ENCODE results near the gene STARD13.

The STARD13 gene

DNA sequence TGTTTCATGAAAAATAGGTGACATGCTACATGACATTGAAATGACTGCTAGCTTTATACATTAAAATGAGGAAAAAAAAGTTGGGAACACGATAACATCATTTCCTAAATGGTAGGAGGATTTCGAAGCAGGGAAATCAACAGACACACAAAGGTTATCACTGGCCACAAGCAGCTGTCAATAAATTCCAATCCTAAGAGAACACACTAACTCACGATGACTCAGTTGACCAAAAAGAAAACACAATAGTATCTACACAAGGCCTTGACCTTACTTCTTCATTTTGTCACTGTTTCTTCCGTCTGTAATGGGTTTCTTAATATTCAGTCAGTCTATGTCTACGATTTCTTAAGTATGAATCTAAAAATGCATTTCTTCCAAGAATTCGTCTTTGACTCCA lies 36.5 kb downstream of the STARD13 start:
- Histone ChIP-seq H3K9me3 (replicated peaks; ENCODE audit: insufficient read depth, low read length) (no peaks in the 10 kb centered on the region), H3K4me3 (ENCODE audit: low read length) (no peak overlapping the region), H3K9ac (ENCODE audit: low read length) (no peak overlapping the region), H3K79me2 (ENCODE audit: low read length) (no peaks in the 10 kb centered on the region), H3K4me2 (ENCODE audit: low read depth, low read length) (no peak overlapping the region), H3K27ac (ENCODE audit: low read length) (no peak overlapping the region), H3F3A (ENCODE audit: insufficient read depth, low read length) (peaks cover 3% of the 10 kb centered on the region; the same call in 1 of the 2 replicates), H3K4me1 (ENCODE audit: low read length) (peaks cover 4% of the 10 kb centered on the region; the same call in 1 of the 2 replicates), H3K36me3 (replicated peaks; ENCODE audit: insufficient read depth, low read length) (no peaks in the 10 kb centered on the region), H4K20me1 (ENCODE audit: insufficient read depth, low read length) (no peaks in the 10 kb centered on the region), H2AFZ (ENCODE audit: low read length) (no peak overlapping the region), H3K9me2 (replicated peaks; ENCODE audit: insufficient read depth, low read length) (no peaks in the 10 kb centered on the region), H3K27me3 (replicated peaks; ENCODE audit: insufficient read depth, low read length) (no peaks in the 10 kb centered on the region)
- no peak for DNase-seq
- TF ChIP-seq EZH2 (optimal IDR thresholded peaks at IDR 0.05; ENCODE audit: low read depth, low read length) (no peak), EZH2phosphoT487 (IDR thresholded peaks at IDR 0.05; ENCODE audit: low read length) (no peak)
- TF ChIP-seq, protein P1, sequence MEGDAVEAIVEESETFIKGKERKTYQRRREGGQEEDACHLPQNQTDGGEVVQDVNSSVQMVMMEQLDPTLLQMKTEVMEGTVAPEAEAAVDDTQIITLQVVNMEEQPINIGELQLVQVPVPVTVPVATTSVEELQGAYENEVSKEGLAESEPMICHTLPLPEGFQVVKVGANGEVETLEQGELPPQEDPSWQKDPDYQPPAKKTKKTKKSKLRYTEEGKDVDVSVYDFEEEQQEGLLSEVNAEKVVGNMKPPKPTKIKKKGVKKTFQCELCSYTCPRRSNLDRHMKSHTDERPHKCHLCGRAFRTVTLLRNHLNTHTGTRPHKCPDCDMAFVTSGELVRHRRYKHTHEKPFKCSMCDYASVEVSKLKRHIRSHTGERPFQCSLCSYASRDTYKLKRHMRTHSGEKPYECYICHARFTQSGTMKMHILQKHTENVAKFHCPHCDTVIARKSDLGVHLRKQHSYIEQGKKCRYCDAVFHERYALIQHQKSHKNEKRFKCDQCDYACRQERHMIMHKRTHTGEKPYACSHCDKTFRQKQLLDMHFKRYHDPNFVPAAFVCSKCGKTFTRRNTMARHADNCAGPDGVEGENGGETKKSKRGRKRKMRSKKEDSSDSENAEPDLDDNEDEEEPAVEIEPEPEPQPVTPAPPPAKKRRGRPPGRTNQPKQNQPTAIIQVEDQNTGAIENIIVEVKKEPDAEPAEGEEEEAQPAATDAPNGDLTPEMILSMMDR (IDR thresholded peaks at IDR 0.05; ENCODE audit: low read length): no peak

DNA sequence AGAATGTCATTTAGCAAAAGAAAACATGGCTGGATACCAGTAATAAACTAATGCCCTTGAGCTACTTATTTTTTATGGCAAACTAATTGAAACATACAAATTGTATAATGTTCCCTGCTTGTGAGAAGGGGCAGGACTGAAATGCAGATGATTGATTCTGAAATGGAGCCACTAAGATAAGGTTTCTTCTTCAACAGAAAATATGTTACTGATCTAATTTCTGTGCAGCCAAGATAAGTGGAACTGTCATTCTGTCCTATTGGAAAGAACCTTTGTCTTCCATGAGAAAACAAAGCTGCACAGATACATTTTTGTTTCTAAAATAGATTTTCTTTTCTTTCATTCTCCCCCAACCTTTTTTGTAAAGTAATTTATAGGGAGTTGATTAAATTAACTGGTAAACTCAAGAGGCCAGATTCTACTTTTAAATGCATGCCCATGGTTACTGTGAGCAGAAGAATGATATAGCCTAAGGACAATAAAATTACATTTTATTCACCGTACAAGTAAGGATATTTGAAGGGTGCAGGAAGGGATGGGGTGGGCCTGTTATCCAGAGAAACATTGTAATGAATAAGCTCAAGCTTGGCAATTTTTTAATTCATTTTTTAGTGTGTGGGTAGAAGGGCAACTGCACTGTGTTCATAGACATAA lies 39.9 kb downstream of the STARD13 start:
- DNase-seq: no peak
- Histone ChIP-seq H3K9me2 (replicated peaks; ENCODE audit: insufficient read depth, low read length) (no peaks in the 10 kb centered on the region), H2AFZ (ENCODE audit: low read length) (no peak overlapping the region), H3K27ac (ENCODE audit: low read length) (no peak overlapping the region), H3K36me3 (replicated peaks; ENCODE audit: insufficient read depth, low read length) (no peaks in the 10 kb centered on the region), H3F3A (ENCODE audit: insufficient read depth, low read length) (no peaks in the 10 kb centered on the region), H4K20me1 (ENCODE audit: insufficient read depth, low read length) (no peaks in the 10 kb centered on the region), H3K4me3 (ENCODE audit: low read length) (no peak overlapping the region), H3K4me1 (ENCODE audit: low read length) (peaks cover 1% of the 10 kb centered on the region; the same call in 1 of the 2 replicates), H3K9ac (ENCODE audit: low read length) (no peak overlapping the region), H3K9me3 (replicated peaks; ENCODE audit: insufficient read depth, low read length) (no peaks in the 10 kb centered on the region), H3K4me2 (ENCODE audit: low read depth, low read length) (no peak overlapping the region), H3K27me3 (replicated peaks; ENCODE audit: insufficient read depth, low read length) (no peaks in the 10 kb centered on the region), H3K79me2 (ENCODE audit: low read length) (no peaks in the 10 kb centered on the region)
- TF ChIP-seq, protein P1 (IDR thresholded peaks at IDR 0.05; ENCODE audit: low read length): no peak
- TF ChIP-seq EZH2phosphoT487 (IDR thresholded peaks at IDR 0.05; ENCODE audit: low read length) (no peak), EZH2 (optimal IDR thresholded peaks at IDR 0.05; ENCODE audit: low read depth, low read length) (no peak)

DNA sequence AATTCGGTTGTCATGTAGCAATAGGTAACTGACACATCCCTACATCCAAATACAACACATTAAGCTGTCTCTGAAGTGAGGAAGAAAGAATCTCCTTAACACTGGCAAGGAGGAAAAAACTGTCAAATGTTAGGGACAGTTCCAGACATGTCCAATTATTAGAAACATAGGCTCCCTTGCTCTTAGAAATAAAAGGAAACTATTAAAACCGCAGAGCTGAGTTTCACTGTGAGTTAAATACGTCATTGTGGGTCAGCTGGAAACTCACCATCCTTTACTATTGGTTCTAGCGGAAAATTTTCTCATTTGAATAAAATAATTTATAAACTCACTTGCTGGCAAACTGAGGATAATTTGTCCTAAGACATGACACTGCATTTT lies 40.7 kb downstream of the STARD13 start:
- no peaks in the 10 kb centered on the region for H3K4me1 ChIP-seq (ENCODE audit: low read length)
- H3K4me3 ChIP-seq (ENCODE audit: low read length): no peak overlapping the region
- H3K36me3 ChIP-seq (replicated peaks; ENCODE audit: insufficient read depth, low read length): no peaks in the 10 kb centered on the region
- H3K79me2 ChIP-seq (ENCODE audit: low read length): no peaks in the 10 kb centered on the region
- no peaks in the 10 kb centered on the region for H3K27me3 ChIP-seq (replicated peaks; ENCODE audit: insufficient read depth, low read length)
- H3K9me3 ChIP-seq (replicated peaks; ENCODE audit: insufficient read depth, low read length): no peaks in the 10 kb centered on the region
- no peak overlapping the region for H3K27ac ChIP-seq (ENCODE audit: low read length)
- TF ChIP-seq EZH2 (optimal IDR thresholded peaks at IDR 0.05; ENCODE audit: low read depth, low read length): no peak
- TF ChIP-seq, protein P1 (IDR thresholded peaks at IDR 0.05; ENCODE audit: low read length): no peak
- no peak for TF ChIP-seq EZH2phosphoT487 (IDR thresholded peaks at IDR 0.05; ENCODE audit: low read length)
- no peak overlapping the region for H2AFZ ChIP-seq (ENCODE audit: low read length)
- no peaks in the 10 kb centered on the region for H3K9me2 ChIP-seq (replicated peaks; ENCODE audit: insufficient read depth, low read length)
- H3F3A ChIP-seq (ENCODE audit: insufficient read depth, low read length): no peaks in the 10 kb centered on the region
- H3K9ac ChIP-seq (ENCODE audit: low read length): no peak overlapping the region
- H3K4me2 ChIP-seq (ENCODE audit: low read depth, low read length): no peak overlapping the region
- no peaks in the 10 kb centered on the region for H4K20me1 ChIP-seq (ENCODE audit: insufficient read depth, low read length)
- no peak for DNase-seq

All from MM.1S (cell line).